ENCODE measurements around the gene ARL6IP4.

The ARL6IP4 gene

GRCh38 chr12:122980183-122981035 lies at the start of gene ARL6IP4:
TSS of gene ARL6IP4 (plus strand) at chr12:122980681. CDS start at chr12:122981140, 459 bp downstream.
- DNase-seq (ENCODE audit: low read depth) = peak; percentile 90
- H3K4me3 ChIP-seq (ENCODE audit: low read depth, low read length) = peak within 1 kb of the TSS; percentile 87
- TF ChIP-seq MAX (IDR thresholded peaks at IDR 0.05; ENCODE audit: low read depth, low read length) (peak; percentile 49), POLR2A (IDR thresholded peaks at IDR 0.05; ENCODE audit: extremely low read depth, insufficient read length) (peak; percentile 83), CTCF (IDR thresholded peaks at IDR 0.05; ENCODE audit: low read depth, low read length) (no peak), MYC (IDR thresholded peaks at IDR 0.05; ENCODE audit: low read depth, low read length) (peak; percentile 41; the same call in 1 of the 2 replicates)

- TF ChIP-seq CTCF (IDR thresholded peaks at IDR 0.05; ENCODE audit: low read depth, low read length) (no peak), MYC (IDR thresholded peaks at IDR 0.05; ENCODE audit: low read depth, low read length) (no peak), POLR2A (IDR thresholded peaks at IDR 0.05; ENCODE audit: extremely low read depth, insufficient read length) (no peak), MAX (IDR thresholded peaks at IDR 0.05; ENCODE audit: low read depth, low read length) (no peak)
- DNase-seq (ENCODE audit: low read depth) = no peak
- H3K4me3 ChIP-seq (ENCODE audit: low read depth, low read length) = no peak overlapping the region
Measured at GRCh38 chr12:122932207-122932606, 48.3 kb upstream of the ARL6IP4 start.

- peak; percentile 32 for DNase-seq (ENCODE audit: low read depth)
- H3K4me3 ChIP-seq (ENCODE audit: low read depth, low read length) = no peak overlapping the region
- TF ChIP-seq MAX (IDR thresholded peaks at IDR 0.05; ENCODE audit: low read depth, low read length) (no peak), CTCF (IDR thresholded peaks at IDR 0.05; ENCODE audit: low read depth, low read length) (no peak), POLR2A (IDR thresholded peaks at IDR 0.05; ENCODE audit: extremely low read depth, insufficient read length) (no peak), MYC (IDR thresholded peaks at IDR 0.05; ENCODE audit: low read depth, low read length) (no peak)
Measured at GRCh38 chr12:122934722-122935121, 45.8 kb upstream of the ARL6IP4 start.

GRCh38 chr12:122935318-122935717 lies 45.2 kb upstream of the ARL6IP4 start:
- no peak for DNase-seq (ENCODE audit: low read depth)
- no peak for TF ChIP-seq MAX (IDR thresholded peaks at IDR 0.05; ENCODE audit: low read depth, low read length)
- no peak for TF ChIP-seq POLR2A (IDR thresholded peaks at IDR 0.05; ENCODE audit: extremely low read depth, insufficient read length)
- TF ChIP-seq MYC (IDR thresholded peaks at IDR 0.05; ENCODE audit: low read depth, low read length) = no peak
- TF ChIP-seq CTCF (IDR thresholded peaks at IDR 0.05; ENCODE audit: low read depth, low read length) = no peak
- no peak overlapping the region for H3K4me3 ChIP-seq (ENCODE audit: low read depth, low read length)

GRCh38 chr12:122937622-122938091 lies 42.8 kb upstream of the ARL6IP4 start:
- H3K4me3 ChIP-seq (ENCODE audit: low read depth, low read length) = no peak overlapping the region
- TF ChIP-seq MAX (IDR thresholded peaks at IDR 0.05; ENCODE audit: low read depth, low read length) (peak; percentile 51; the same call in 1 of the 2 replicates), CTCF (IDR thresholded peaks at IDR 0.05; ENCODE audit: low read depth, low read length) (no peak), POLR2A (IDR thresholded peaks at IDR 0.05; ENCODE audit: extremely low read depth, insufficient read length) (no peak), MYC (IDR thresholded peaks at IDR 0.05; ENCODE audit: low read depth, low read length) (peak; percentile 48)
- peak; percentile 71 for DNase-seq (ENCODE audit: low read depth)

Measured in NB4 (cell line).